ENCODE results near the gene NRXN3.

NRXN3 gene

DNA sequence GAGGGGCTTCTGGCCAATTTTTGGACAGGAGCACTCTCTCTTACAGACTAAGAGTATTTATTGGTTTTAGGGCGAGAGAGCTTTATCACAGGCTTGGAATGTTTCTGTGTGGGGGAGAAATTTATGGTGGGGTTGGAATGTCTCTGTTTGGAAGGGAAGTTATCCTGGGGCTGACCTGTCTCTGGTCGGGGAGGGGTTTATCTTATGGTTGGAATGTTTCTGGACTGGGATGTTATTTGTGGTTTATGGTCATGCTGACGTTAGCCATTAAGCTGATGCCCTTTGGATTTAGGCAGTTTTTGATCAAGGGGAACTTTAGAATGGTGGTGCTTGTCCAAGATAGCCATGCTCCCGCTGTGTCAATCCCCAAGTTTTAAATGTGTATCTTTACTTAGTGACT lies 1426.4 kb downstream of the NRXN3 start:
- CTCF ChIA-PET = no interaction called here
- POLR2A ChIA-PET = no interaction called here
- no peak for DNase-seq (ENCODE audit: low read depth, low spot score)
- TF ChIP-seq, protein P1, sequence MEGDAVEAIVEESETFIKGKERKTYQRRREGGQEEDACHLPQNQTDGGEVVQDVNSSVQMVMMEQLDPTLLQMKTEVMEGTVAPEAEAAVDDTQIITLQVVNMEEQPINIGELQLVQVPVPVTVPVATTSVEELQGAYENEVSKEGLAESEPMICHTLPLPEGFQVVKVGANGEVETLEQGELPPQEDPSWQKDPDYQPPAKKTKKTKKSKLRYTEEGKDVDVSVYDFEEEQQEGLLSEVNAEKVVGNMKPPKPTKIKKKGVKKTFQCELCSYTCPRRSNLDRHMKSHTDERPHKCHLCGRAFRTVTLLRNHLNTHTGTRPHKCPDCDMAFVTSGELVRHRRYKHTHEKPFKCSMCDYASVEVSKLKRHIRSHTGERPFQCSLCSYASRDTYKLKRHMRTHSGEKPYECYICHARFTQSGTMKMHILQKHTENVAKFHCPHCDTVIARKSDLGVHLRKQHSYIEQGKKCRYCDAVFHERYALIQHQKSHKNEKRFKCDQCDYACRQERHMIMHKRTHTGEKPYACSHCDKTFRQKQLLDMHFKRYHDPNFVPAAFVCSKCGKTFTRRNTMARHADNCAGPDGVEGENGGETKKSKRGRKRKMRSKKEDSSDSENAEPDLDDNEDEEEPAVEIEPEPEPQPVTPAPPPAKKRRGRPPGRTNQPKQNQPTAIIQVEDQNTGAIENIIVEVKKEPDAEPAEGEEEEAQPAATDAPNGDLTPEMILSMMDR (IDR thresholded peaks at IDR 0.05; ENCODE audit: insufficient read depth, low read length, missing control alignments) = no peak
- H3K4me3 ChIP-seq (ENCODE audit: low read depth, low read length) = no peak overlapping the region

DNA sequence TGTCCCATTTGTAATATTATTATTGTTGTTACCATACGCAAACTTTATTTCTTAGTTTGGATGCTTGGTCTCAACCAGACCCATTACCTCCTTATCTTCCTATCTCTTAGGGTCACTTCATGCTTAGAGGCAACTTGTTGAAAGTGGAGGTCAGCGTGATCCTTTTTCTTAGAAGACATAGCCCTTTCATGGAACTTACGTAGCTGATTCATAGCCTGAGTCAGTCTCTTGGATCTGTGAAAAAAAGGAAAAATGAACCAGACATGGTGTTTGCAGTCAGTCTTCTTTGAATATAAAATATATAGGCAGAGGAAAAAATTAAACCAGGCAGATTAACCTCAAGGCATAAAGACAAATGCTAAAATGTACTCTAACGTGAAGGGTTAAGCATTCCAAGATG lies 1427.4 kb downstream of the NRXN3 start:
- CTCF ChIA-PET = no interaction called here
- TF ChIP-seq, protein P1 (IDR thresholded peaks at IDR 0.05; ENCODE audit: insufficient read depth, low read length, missing control alignments) = no peak
- POLR2A ChIA-PET = no interaction called here
- no peak overlapping the region for H3K4me3 ChIP-seq (ENCODE audit: low read depth, low read length)
- no peak for DNase-seq (ENCODE audit: low read depth, low spot score)

DNA sequence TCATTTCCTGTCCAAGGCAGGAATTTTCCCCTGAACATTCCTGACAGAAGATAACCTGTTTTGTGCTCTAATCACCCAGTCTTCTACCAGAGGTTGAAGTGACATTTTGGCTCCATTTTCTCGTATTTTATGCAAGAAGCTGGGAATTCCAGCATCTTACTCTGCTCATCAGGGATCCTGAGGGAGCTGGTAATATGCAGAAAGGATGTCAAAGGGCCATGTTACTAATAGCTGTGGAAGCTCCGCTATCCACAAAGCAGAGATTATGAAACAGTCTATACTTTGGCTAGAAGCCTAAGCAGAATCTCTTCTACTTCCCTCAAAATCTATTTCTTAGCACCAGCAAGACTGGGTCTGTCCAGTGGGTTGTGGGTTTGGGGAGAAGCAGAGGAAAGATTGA lies 1428.2 kb downstream of the NRXN3 start:
- H3K4me3 ChIP-seq (ENCODE audit: low read depth, low read length) = no peak overlapping the region
- TF ChIP-seq, protein P1 (IDR thresholded peaks at IDR 0.05; ENCODE audit: insufficient read depth, low read length, missing control alignments) = no peak
- DNase-seq (ENCODE audit: low read depth, low spot score) = no peak
- ChIA-PET POLR2A (interaction anchor here (0.9 kb wide), 1 partner anchor 13 kb away, joined by 3 read pairs; no protein-coding TSS in a partner anchor), CTCF (interaction anchor here (0.7 to 1.1 kb wide), 3 partner anchors 10 to 639 kb away, joined by 3 to 4 read pairs (median 3); no protein-coding TSS in a partner anchor)

DNA sequence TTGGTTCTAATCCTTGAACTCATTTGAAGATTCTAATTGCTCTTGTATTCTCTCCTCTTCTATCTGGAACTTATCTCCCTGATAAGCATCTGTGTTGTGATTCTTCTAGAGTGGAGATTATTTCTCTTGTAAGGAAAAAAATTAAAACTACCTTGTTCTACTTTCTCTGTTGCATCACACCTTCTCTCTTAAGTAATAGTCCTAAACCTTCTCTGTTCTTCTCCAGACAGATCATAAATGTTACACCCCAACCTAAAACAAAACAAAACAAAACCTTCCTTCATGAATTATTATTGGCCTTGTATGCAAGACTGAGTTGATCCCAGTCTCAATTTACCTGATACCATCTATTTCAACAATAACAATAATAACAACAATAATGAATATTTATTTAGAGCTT lies 1429.1 kb downstream of the NRXN3 start:
- ChIA-PET POLR2A (interaction anchor here (0.9 kb wide), 1 partner anchor 14 kb away, joined by 3 read pairs; no protein-coding TSS in a partner anchor), CTCF (interaction anchor here (0.7 to 1.0 kb wide), 2 partner anchors 15 to 640 kb away, joined by 3 read pairs; no protein-coding TSS in a partner anchor)
- TF ChIP-seq, protein P1 (IDR thresholded peaks at IDR 0.05; ENCODE audit: insufficient read depth, low read length, missing control alignments) = no peak
- no peak overlapping the region for H3K4me3 ChIP-seq (ENCODE audit: low read depth, low read length)
- DNase-seq (ENCODE audit: low read depth, low spot score) = no peak

DNA sequence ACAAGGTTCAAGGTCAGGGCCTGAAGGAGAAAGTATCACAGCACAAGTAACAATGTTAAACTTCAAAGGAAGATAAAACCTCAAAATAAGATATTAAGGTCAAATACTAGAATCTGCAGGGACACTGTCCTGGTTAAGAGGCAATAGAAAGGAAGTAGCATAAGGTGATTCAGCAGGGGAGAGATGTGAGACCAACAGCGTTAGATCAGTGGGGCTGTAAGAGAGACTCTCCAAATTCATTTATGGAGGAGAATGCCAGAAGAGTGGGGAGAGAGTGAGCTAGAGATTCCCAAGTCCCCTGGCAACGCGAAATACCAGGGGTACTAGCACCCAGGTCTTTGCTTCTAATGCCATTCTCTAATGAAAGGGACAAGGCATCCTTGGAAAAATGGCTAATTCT lies 1430.2 kb downstream of the NRXN3 start:
- ChIA-PET POLR2A (no interaction called here), CTCF (no interaction called here)
- H3K4me3 ChIP-seq (ENCODE audit: low read depth, low read length) = no peak overlapping the region
- TF ChIP-seq, protein P1 (IDR thresholded peaks at IDR 0.05; ENCODE audit: insufficient read depth, low read length, missing control alignments) = no peak
- DNase-seq (ENCODE audit: low read depth, low spot score) = no peak

DNA sequence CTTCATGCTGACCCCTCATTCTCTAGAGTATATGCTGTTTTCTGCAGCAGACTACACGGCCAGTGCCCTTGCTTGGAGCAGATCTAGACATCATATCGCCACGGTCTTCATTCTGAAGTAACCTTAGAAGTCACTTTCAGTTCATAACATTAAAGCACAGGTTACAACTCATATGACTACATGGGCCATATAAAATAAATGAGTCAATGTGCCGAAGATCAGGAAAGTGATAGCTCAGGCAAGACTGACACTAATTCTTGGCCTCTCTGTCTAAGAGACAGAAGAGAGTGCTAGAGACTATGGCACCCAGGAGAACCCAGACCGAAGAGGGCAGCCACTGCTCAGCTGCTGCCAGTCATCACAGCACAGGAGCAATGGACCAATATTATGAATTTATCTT lies 1431.4 kb downstream of the NRXN3 start:
- H3K4me3 ChIP-seq (ENCODE audit: low read depth, low read length) = no peak overlapping the region
- CTCF ChIA-PET = no interaction called here
- POLR2A ChIA-PET = no interaction called here
- DNase-seq (ENCODE audit: low read depth, low spot score) = no peak
- TF ChIP-seq, protein P1 (IDR thresholded peaks at IDR 0.05; ENCODE audit: insufficient read depth, low read length, missing control alignments) = no peak
